CD14-positive monocyte (primary cell): ENCODE measurements around the gene HECTD4. TPM values are rescaled to one million over a fixed set of nuclear protein-coding genes. Genes with fewer than 3 reads are reported as not detected.

Experiments used
- DNase-seq, 3 donors: peaks; one replicate each; pipeline ENCODE4 v3.0.0-alpha.2; 2011 to 2022
- H2AFZ ChIP-seq: 2 replicates; pipeline ENCODE4 v1.6.0; 2012; ENCODE audit warnings: mild to moderate bottlenecking, low read depth, low read length, inconsistent platforms; ENCODE audit not compliant: insufficient read depth, poor library complexity, severe bottlenecking
- H3K27ac ChIP-seq, 2 donors: 1 replicate in 1 of 2; 2 replicates in 1 of 2; pipeline ENCODE4 v1.5.1; 2012 to 2013; ENCODE audit warnings: low read length in 2 of 2, control low read depth in 1 of 2, inconsistent platforms in 1 of 2, low read depth in 1 of 2, mild to moderate bottlenecking in 1 of 2
- H3K27me3 ChIP-seq, 2 donors: one replicate each; pipeline versions ENCODE4 v1.6.0 to v1.6.1; 2011 to 2013; ENCODE audit warnings: low read length in 2 of 2; ENCODE audit not compliant: control insufficient read depth in 2 of 2, insufficient read depth in 2 of 2
- H3K36me3 ChIP-seq, 2 donors: replicated peaks in 1 of 2; 1 replicate in 1 of 2; 2 replicates in 1 of 2; pipeline versions ENCODE4 v1.5.1 to v1.6.1; 2012 to 2013; ENCODE audit warnings: low read length in 2 of 2, control low read depth in 1 of 2, inconsistent platforms in 1 of 2, mild to moderate bottlenecking in 1 of 2; ENCODE audit not compliant: insufficient read depth in 2 of 2, control insufficient read depth in 1 of 2
- H3K4me1 ChIP-seq, 2 donors: 1 replicate in 1 of 2; 2 replicates in 1 of 2; pipeline versions ENCODE4 v1.5.1 to v1.6.1; 2012 to 2013; ENCODE audit warnings: low read length in 2 of 2, control low read depth in 1 of 2, inconsistent platforms in 1 of 2, mild to moderate bottlenecking in 1 of 2, moderate library complexity in 1 of 2; ENCODE audit not compliant: insufficient read depth in 2 of 2, control insufficient read depth in 1 of 2
- H3K4me2 ChIP-seq: replicated peaks from 2 replicates; pipeline ENCODE3; 2012; ENCODE audit warnings: low read length, moderate library complexity, mild to moderate bottlenecking; ENCODE audit not compliant: poor library complexity, severe bottlenecking; ENCODE audit errors: extremely low read depth
- H3K4me3 ChIP-seq, 3 experiments: fragments of 200-600 bp in 1 of 3; sonication (generic) in 1 of 3; replicated peaks in 1 of 3; 1 replicate in 2 of 3; 2 replicates in 1 of 3; pipeline ENCODE4 v1.5.1; 2011 to 2013; ENCODE audit warnings: low read length in 3 of 3, mild to moderate bottlenecking in 3 of 3, control low read depth in 2 of 3, low read depth in 2 of 3, inconsistent platforms in 1 of 3, moderate library complexity in 1 of 3
- H3K79me2 ChIP-seq: 2 replicates; pipeline ENCODE4 v1.6.0; 2012; ENCODE audit warnings: mild to moderate bottlenecking, control low read depth, inconsistent platforms, low read length, moderate library complexity; ENCODE audit not compliant: insufficient read depth
- H3K9ac ChIP-seq: 2 replicates; pipeline ENCODE4 v1.6.0; 2017; ENCODE audit warnings: low read length, mild to moderate bottlenecking; ENCODE audit not compliant: insufficient read depth, poor library complexity, severe bottlenecking
- H3K9me3 ChIP-seq, 2 donors: replicated peaks in 1 of 2; 1 replicate in 1 of 2; 2 replicates in 1 of 2; pipeline versions ENCODE4 v1.5.1 to v1.6.1; 2012 to 2013; ENCODE audit warnings: low read length in 2 of 2, control low read depth in 1 of 2; ENCODE audit not compliant: control insufficient read depth in 1 of 2, insufficient read depth in 1 of 2
- H4K20me1 ChIP-seq: 2 replicates; pipeline ENCODE4 v1.6.0; 2012; ENCODE audit warnings: mild to moderate bottlenecking, low read length, control low read depth, moderate library complexity; ENCODE audit not compliant: insufficient read depth
- H3K27ac Mint-ChIP-seq, 7 donors: one replicate each; pipeline ENCODE4 v1.8.0; 2020; ENCODE audit warnings: mild to moderate bottlenecking in 7 of 7, mixed read lengths in 7 of 7, moderate library complexity in 6 of 7, inconsistent platforms in 2 of 7
- H3K27me3 Mint-ChIP-seq, 3 donors: one replicate each; pipeline ENCODE4 v1.8.0; 2021 to 2022; ENCODE audit warnings: low read depth in 3 of 3, mild to moderate bottlenecking in 3 of 3, mixed read lengths in 3 of 3, moderate library complexity in 3 of 3, inconsistent platforms in 1 of 3
- H3K36me3 Mint-ChIP-seq, 2 donors: one replicate each; pipeline ENCODE4 v1.8.0; 2020; ENCODE audit warnings: mixed read lengths in 2 of 2, inconsistent platforms in 1 of 2, mild to moderate bottlenecking in 1 of 2
- H3K4me1 Mint-ChIP-seq: one replicate; pipeline ENCODE4 v1.8.0; 2020; ENCODE audit warnings: mild to moderate bottlenecking, mixed read lengths
- H3K4me3 Mint-ChIP-seq, 2 donors: one replicate each; pipeline ENCODE4 v1.8.0; 2020; ENCODE audit warnings: mild to moderate bottlenecking in 2 of 2, mixed read lengths in 2 of 2, moderate library complexity in 1 of 2
- H3K9me3 Mint-ChIP-seq, 7 donors: one replicate each; pipeline ENCODE4 v1.8.0; 2020 to 2022; ENCODE audit warnings: mixed read lengths in 7 of 7, mild to moderate bottlenecking in 6 of 7, moderate library complexity in 6 of 7, inconsistent platforms in 2 of 7
- CTCF ChIP-seq: fragments of 200-600 bp; IDR thresholded peaks from one replicate; pipeline ENCODE4 v1.8.0; 2022; ENCODE audit warnings: antibody characterized with exemption, mild to moderate bottlenecking
- WGBS: methylation state at CpG from one replicate; pipeline ENCODE4 v1.1.5; 2013; ENCODE audit warnings: missing lambda C conversion rate; ENCODE audit not compliant: insufficient coverage; 5-methylcytosine and 5-hydroxymethylcytosine counted together
- intact Hi-C, 2 donors: fragments of 100-400 bp; cut with micrococcal nuclease; formaldehyde crosslinking; loops; one replicate each; pipeline versions ENCODE4 v1.15.0 to v1.15.1; 2023
- polyA plus RNA-seq, 3 donors: library from polyadenylated mRNA; depleted of rRNA in 1 of 3; unstranded in 2 of 3; stranded (reverse) in 1 of 3; fragments of 300-500 nt in 2 of 3; fragments of >200 nt in 1 of 3; fragmentation: Illumina TruSeq in 2 of 3; gene quantifications; 1 replicate in 2 of 3; 2 replicates in 1 of 3; pipeline ENCODE4 v1.2.3, GENCODE V29; 2012 to 2021

Gene HECTD4
- polyA plus RNA-seq, 3 donors: 0.73 to 18.3 (median 2.4) TPM

DNA sequence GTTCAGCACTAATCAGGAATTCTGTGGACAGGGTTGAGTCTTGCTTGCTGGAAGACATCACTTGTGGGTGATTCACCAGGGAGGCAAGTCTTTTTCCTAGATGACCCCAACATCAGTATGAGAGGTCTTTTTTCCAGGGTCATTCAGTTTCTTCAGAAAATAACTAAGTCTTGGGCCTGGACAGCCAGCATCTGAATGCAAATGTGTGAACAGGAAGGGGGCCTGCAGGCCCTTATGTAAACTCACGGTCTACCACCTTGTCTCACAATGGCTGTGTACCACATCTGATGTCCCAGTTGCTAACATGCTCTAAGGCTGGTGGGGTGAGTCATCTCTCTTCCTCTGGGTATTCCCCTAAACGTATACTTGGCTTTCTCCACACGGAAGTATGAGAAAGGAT is 79.2 kb downstream of the HECTD4 start:
- H3K27me3 ChIP-seq: no peaks in the 10 kb centered on the region
- H3K4me3 Mint-ChIP-seq: no peak overlapping the region

DNA sequence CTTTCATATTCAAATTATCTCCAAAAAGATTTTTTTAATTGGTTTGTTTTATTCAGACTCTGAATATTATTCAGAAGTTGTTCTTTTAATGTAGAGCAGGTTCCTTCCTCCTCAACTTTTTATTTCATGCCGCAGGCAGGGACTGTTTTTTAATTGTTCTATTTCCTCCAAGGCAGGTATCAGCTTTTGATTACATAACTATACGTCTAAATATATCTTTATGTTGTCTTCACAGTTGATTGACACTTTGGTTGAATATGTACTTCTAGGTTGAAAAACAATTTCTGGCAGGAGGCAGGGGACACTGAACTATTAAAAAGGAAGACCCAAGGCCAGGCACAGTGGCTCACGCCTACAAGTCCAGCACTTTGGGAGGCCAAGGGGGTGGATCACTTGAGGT is 82.5 kb downstream of the HECTD4 start:
- no peak overlapping the region for H3K9ac ChIP-seq
- H3K27ac ChIP-seq: no peak overlapping the region
- no peaks in the 10 kb centered on the region for H3K79me2 ChIP-seq
- Mint-ChIP-seq H3K4me3 (no peak overlapping the region), H3K9me3 (no peaks in the 10 kb centered on the region), H3K36me3 (peaks cover 32 to 45% of the 10 kb centered on the region in 2 donors), H3K4me1 (no peaks in the 10 kb centered on the region), H3K27me3 (no peaks in the 10 kb centered on the region), H3K27ac (no peak overlapping the region)
- H3K4me1 ChIP-seq: no peaks in the 10 kb centered on the region
- H3K27me3 ChIP-seq: no peaks in the 10 kb centered on the region
- intact Hi-C loops: no loop called here
- no peak overlapping the region for H3K4me3 ChIP-seq
- no peak for DNase-seq
- 100% methylated on average over 1 of the region's 3 CpGs for WGBS
- H3K9me3 ChIP-seq: no peaks in the 10 kb centered on the region
- no peaks in the 10 kb centered on the region for H4K20me1 ChIP-seq
- no peak overlapping the region for H2AFZ ChIP-seq
- no peak overlapping the region for H3K4me2 ChIP-seq
- no peak for TF ChIP-seq CTCF
- H3K36me3 ChIP-seq: peaks cover 34 to 66% of the 10 kb centered on the region in 2 donors

More for the DNA sequence above, 79.2 kb downstream of the HECTD4 start:
- Mint-ChIP-seq H3K27me3 (peaks cover 0 to 1% (median 0%) of the 10 kb centered on the region in 3 donors), H3K4me1 (no peaks in the 10 kb centered on the region), H3K27ac (peak overlapping the region in 1 of 7 donors; percentile 46), H3K36me3 (peaks cover 50 to 65% of the 10 kb centered on the region in 2 donors), H3K9me3 (no peaks in the 10 kb centered on the region)
- TF ChIP-seq CTCF: no peak
- intact Hi-C loops: no loop called here
- no peak overlapping the region for H3K27ac ChIP-seq
- no peaks in the 10 kb centered on the region for H4K20me1 ChIP-seq
- H3K4me1 ChIP-seq: no peaks in the 10 kb centered on the region
- H3K4me3 ChIP-seq: no peak overlapping the region
- peak in 1 of 3 donors; percentile 7 for DNase-seq
- no peak overlapping the region for H3K4me2 ChIP-seq
- H3K36me3 ChIP-seq: peaks cover 38 to 74% of the 10 kb centered on the region in 2 donors
- H3K9ac ChIP-seq: no peak overlapping the region
- WGBS: no CpG with 5 or more reads among the region's 3 CpGs
- no peaks in the 10 kb centered on the region for H3K9me3 ChIP-seq
- no peaks in the 10 kb centered on the region for H3K79me2 ChIP-seq
- no peak overlapping the region for H2AFZ ChIP-seq
